Activated CD8-positive, alpha-beta T cell treated with anti-CD3 and anti-CD28 coated beads for 36 hours (primary cell): ENCODE measurements around the gene SORL1. TPM values are rescaled to one million over a fixed set of nuclear protein-coding genes. Genes with fewer than 3 reads are reported as not detected.
A peak's percentile ranks its signal among the peaks of the same experiment; 100 is the strongest.

Experiments
- ATAC-seq: fragments of 200-7000 bp; cut with Tn5 transposase; one replicate; pipeline ENCODE4 v1.10.0; 2021; ENCODE audit warnings: mild to moderate bottlenecking, moderate library complexity
- CTCF ChIA-PET: fragments of 350-600 bp; sonication (Branson Sonifier 250); formaldehyde crosslinking; loops from one replicate; lab custom pipeline; 2021; ENCODE audit warnings: antibody characterized with exemption; lab: Charles Lee
- POLR2A ChIA-PET: fragments of 350-600 bp; sonication (Branson Sonifier 250); formaldehyde crosslinking; loops from one replicate; lab custom pipeline; 2021; ENCODE audit warnings: antibody characterized with exemption; lab: Charles Lee
- DNase-seq: peaks from one replicate; pipeline ENCODE4 v3.0.0-alpha.2; 2020
- H3K27ac Mint-ChIP-seq: one replicate; pipeline ENCODE4 v1.8.0; 2021; ENCODE audit warnings: mild to moderate bottlenecking, mixed read lengths
- H3K27me3 Mint-ChIP-seq: one replicate; pipeline ENCODE4 v1.8.0; 2021; ENCODE audit warnings: mixed read lengths
- H3K36me3 Mint-ChIP-seq: one replicate; pipeline ENCODE4 v1.8.0; 2021; ENCODE audit warnings: low read depth, mixed read lengths
- H3K4me1 Mint-ChIP-seq: one replicate; pipeline ENCODE4 v1.8.0; 2021; ENCODE audit warnings: low read depth, mixed read lengths
- H3K4me3 Mint-ChIP-seq: one replicate; pipeline ENCODE4 v1.8.0; 2021; ENCODE audit warnings: mild to moderate bottlenecking, moderate library complexity, mixed read lengths
- H3K9me3 Mint-ChIP-seq: one replicate; pipeline ENCODE4 v1.8.0; 2021; ENCODE audit warnings: mixed read lengths
- intact Hi-C: fragments of 100-400 bp; cut with micrococcal nuclease; formaldehyde crosslinking; loops from one replicate; pipeline ENCODE4 v1.10.0; 2022
- total RNA-seq, 2 experiments: library from RNA; stranded (reverse); gene quantifications; one replicate each; pipeline ENCODE4 v1.2.3, GENCODE V29; 2021
- TF ChIP-seq, protein P1 (sequence below): fragments of 200-600 bp; IDR thresholded peaks from one replicate; pipeline ENCODE4 v1.8.0; 2022; ENCODE audit warnings: antibody characterized with exemption, mild to moderate bottlenecking

The SORL1 gene
- total RNA-seq, 2 experiments from 2014 or later: 61.1 to 64.6 TPM

DNA sequence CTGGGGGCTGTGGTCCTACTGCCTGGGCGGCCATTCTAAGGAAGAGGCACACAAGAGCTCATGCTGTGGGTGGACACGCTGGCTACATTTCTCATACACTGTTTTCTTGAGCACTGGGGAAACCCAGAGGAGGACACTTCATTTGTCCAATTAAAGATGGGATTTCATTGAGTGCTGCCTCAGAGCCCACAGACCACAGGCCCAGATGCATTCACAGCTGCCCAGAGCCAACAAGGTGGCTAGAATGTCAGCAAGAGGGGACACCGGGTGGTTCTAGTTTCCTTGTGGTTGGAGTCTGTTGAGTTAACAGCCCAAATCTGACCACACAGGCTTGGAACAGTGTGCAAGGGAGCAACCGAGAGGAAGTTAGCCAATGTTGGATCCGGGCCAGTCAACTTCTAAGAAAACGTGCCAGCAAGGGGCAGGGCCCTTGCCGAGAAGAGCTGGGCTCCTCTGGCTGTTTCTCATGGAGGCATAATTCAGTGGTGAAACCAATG is 35.0 kb upstream of the SORL1 start:
- POLR2A ChIA-PET: interaction anchor here (0.6 to 1.6 kb wide), 3 partner anchors 25 to 107 kb away, joined by 3 to 4 read pairs (median 3); no protein-coding TSS in a partner anchor

DNA sequence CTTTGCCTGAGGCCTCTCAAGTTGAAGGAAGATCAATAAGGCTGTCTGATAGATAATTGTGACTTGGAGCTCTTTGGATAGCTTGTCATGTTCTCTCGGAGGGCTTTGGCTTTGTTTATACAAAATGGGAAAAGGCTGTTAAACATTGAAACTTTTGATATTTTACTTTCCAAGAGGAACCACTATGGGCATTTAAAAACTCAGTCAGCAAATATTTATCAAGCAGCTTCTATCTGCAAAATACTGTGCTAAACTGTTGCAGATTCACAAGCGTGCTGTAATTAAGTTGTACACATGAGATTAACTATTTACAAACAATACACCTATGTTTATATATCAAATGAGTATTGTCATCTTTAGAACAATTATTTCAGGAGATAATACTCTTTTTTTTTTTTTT is 34.5 kb upstream of the SORL1 start:
- Mint-ChIP-seq H3K9me3 (no peaks in the 10 kb centered on the region), H3K27me3 (no peaks in the 10 kb centered on the region), H3K4me3 (no peak overlapping the region), H3K36me3 (no peaks in the 10 kb centered on the region), H3K27ac (peak overlapping the region; percentile 74), H3K4me1 (peaks cover 56% of the 10 kb centered on the region)
- TF ChIP-seq, protein P1, sequence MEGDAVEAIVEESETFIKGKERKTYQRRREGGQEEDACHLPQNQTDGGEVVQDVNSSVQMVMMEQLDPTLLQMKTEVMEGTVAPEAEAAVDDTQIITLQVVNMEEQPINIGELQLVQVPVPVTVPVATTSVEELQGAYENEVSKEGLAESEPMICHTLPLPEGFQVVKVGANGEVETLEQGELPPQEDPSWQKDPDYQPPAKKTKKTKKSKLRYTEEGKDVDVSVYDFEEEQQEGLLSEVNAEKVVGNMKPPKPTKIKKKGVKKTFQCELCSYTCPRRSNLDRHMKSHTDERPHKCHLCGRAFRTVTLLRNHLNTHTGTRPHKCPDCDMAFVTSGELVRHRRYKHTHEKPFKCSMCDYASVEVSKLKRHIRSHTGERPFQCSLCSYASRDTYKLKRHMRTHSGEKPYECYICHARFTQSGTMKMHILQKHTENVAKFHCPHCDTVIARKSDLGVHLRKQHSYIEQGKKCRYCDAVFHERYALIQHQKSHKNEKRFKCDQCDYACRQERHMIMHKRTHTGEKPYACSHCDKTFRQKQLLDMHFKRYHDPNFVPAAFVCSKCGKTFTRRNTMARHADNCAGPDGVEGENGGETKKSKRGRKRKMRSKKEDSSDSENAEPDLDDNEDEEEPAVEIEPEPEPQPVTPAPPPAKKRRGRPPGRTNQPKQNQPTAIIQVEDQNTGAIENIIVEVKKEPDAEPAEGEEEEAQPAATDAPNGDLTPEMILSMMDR: no peak
- intact Hi-C loops: loop anchor here (5.0 kb wide), 1 partner anchor 45 kb away; no protein-coding TSS in a partner anchor
- no peak for DNase-seq
- ATAC-seq: no peak
- POLR2A ChIA-PET: interaction anchor here (0.6 to 1.6 kb wide), 3 partner anchors 25 to 108 kb away, joined by 3 to 4 read pairs (median 3); no protein-coding TSS in a partner anchor
- CTCF ChIA-PET: interaction anchor here (1.1 to 1.3 kb wide), 2 partner anchors 8 to 13 kb away, joined by 3 to 4 read pairs; no protein-coding TSS in a partner anchor

More for the DNA sequence above, 35.0 kb upstream of the SORL1 start:
- CTCF ChIA-PET: interaction anchor here (1.1 to 1.3 kb wide), 2 partner anchors 8 to 13 kb away, joined by 3 to 4 read pairs; no protein-coding TSS in a partner anchor
- peaks cover 52% of the 10 kb centered on the region for H3K4me1 Mint-ChIP-seq
- H3K27ac Mint-ChIP-seq: peak overlapping the region; percentile 74
- no peak overlapping the region for H3K4me3 Mint-ChIP-seq
- ATAC-seq (peak; percentile 65), DNase-seq (peak; percentile 80)
- H3K36me3 Mint-ChIP-seq: no peaks in the 10 kb centered on the region
- TF ChIP-seq, protein P1: no peak
- no peaks in the 10 kb centered on the region for H3K9me3 Mint-ChIP-seq
- no peaks in the 10 kb centered on the region for H3K27me3 Mint-ChIP-seq
- intact Hi-C loops: loop anchor here (5.0 kb wide), 1 partner anchor 45 kb away; no protein-coding TSS in a partner anchor

GRCh38 chr11:121418625-121419114 is 33.4 kb upstream of the SORL1 start:
- intact Hi-C loops: loop anchor here (5.0 kb wide), 1 partner anchor 44 kb away; no protein-coding TSS in a partner anchor
- peak; percentile 75 for ATAC-seq
- CTCF ChIA-PET: no interaction called here
- TF ChIP-seq, protein P1: no peak
- Mint-ChIP-seq H3K9me3 (no peaks in the 10 kb centered on the region), H3K27ac (peak overlapping the region; percentile 17), H3K36me3 (no peaks in the 10 kb centered on the region), H3K27me3 (no peaks in the 10 kb centered on the region), H3K4me1 (peaks cover 62% of the 10 kb centered on the region), H3K4me3 (no peak overlapping the region)
- POLR2A ChIA-PET: interaction anchor here (0.9 kb wide), 1 partner anchor 76 kb away, joined by 3 read pairs; no protein-coding TSS in a partner anchor
- DNase-seq: peak; percentile 65

DNA sequence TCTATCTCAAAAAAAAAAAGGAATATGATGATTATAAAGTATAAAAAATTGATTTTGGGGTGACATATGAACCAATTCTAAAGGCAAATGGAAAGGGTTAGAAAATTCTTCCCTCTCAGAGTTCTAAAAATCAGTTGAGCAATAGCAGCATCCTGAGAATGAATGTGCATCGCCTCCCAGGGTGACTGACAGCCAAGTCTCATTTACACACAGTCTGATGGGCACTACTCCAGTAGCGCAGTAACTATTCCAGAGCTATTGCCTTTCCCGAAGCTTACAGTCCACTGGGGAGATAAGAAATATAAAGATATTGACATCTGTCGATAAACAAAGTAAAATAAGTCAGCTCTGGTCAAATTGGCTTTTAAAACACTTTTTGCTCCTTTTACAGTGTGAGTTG is 32.3 kb upstream of the SORL1 start:
- ATAC-seq: no peak
- ChIA-PET CTCF (interaction anchor here (0.9 to 1.2 kb wide), 3 partner anchors 8 to 101 kb away, joined by 3 to 4 read pairs (median 3); no protein-coding TSS in a partner anchor), POLR2A (interaction anchor here (0.9 kb wide), 1 partner anchor 33 kb away, joined by 3 read pairs; the partner anchor contains the start of gene SORL1-AS1)
- H3K27ac Mint-ChIP-seq: no peak overlapping the region
- intact Hi-C loops: loop anchor here (5.0 kb wide), 2 partner anchors 42 to 93 kb away; no protein-coding TSS in a partner anchor
- no peaks in the 10 kb centered on the region for H3K27me3 Mint-ChIP-seq
- H3K4me1 Mint-ChIP-seq: peaks cover 70% of the 10 kb centered on the region
- H3K9me3 Mint-ChIP-seq: peaks cover 5% of the 10 kb centered on the region
- H3K36me3 Mint-ChIP-seq: no peaks in the 10 kb centered on the region
- DNase-seq: no peak
- H3K4me3 Mint-ChIP-seq: no peak overlapping the region
- TF ChIP-seq, protein P1: no peak
